Measurements from ENCODE around the gene PRRT1. TPM values are rescaled to one million over a fixed set of nuclear protein-coding genes. Genes with fewer than 3 reads are reported as not detected.
"Not testable (repeated sequence)": the region's sequence is repeated elsewhere in the genome, so short reads cannot be mapped to it uniquely, and the experiment has no call there.

PRRT1 gene
- polyA plus RNA-seq, 3 donors, result 2.0 to 2.5 (median 2.1) TPM

DNA sequence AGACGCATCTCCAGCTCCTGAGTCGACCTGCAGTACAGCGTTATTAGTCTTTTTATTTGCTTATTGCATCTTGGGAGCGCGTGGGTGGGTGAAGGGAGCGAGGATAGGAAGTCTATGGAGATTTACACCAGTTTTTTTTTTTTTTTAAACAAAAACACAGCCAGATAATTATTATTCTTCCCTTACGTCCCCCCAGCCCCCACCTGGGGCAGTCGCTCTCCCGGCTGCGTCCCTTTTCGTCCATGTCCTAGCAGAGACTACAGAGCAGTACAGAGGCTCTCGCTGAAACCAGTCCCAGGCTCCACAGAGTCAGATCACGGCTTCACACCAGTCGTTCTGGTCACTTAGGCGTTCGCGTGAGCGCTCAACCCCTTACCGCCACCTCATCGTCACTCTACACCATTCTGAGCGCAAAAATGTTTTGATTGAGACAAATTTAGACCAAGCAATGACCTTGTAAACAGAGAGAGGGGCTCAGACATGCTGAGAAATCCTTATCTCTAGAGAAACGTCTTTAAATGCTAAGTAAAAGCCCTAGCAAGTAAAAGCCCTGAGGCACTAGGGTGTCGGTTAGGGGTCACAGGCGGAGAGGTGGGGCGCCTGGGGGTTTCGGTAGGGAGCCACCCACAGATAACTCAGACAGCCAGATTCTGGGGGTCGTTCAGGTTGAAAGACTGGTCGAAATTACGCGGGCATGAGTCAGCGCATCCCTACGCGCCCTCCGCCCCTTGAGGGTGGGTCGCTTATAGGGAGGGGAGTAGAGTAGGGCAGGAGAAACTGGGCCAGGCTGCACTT lies 1.2 kb upstream of the PRRT1 start:
- DNase-seq (ENCODE audit: low read depth in 3 of 3, low spot score in 2 of 3), result no peak

DNA sequence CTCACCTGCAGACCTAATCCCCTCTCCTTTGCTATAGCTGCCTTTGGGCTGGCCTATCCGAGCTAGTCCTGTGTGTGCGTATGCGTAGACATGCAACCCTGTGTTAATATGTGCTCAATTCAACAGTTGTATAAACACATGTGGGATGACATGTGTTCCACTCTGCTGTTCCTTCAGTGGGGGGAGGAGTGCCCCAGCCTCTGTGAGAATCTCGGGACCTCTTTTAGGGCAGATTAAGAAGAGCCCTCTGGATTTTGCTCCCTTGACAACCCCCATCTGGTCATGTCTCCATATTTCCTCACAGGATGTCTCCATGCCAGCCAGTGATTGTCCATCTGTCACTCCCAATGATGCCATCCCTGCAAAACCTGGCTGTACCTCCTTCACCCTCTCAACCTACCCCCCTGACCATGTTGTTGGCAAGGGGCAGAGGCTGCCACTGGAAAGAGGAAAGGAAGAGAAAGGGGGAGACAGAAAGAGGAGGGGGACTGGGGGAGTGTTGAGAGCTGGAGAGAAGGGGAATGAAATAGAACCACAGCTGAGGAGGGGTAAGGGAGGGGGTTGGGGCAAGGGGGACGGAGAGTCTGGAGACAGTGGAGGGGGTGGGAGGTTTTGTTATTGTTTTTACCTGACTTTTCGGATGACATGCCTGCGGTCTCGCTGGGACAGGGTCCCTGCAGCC lies 417 bp downstream of the PRRT1 start:
- no peak for DNase-seq (ENCODE audit: low read depth in 3 of 3, low spot score in 2 of 3)

DNA sequence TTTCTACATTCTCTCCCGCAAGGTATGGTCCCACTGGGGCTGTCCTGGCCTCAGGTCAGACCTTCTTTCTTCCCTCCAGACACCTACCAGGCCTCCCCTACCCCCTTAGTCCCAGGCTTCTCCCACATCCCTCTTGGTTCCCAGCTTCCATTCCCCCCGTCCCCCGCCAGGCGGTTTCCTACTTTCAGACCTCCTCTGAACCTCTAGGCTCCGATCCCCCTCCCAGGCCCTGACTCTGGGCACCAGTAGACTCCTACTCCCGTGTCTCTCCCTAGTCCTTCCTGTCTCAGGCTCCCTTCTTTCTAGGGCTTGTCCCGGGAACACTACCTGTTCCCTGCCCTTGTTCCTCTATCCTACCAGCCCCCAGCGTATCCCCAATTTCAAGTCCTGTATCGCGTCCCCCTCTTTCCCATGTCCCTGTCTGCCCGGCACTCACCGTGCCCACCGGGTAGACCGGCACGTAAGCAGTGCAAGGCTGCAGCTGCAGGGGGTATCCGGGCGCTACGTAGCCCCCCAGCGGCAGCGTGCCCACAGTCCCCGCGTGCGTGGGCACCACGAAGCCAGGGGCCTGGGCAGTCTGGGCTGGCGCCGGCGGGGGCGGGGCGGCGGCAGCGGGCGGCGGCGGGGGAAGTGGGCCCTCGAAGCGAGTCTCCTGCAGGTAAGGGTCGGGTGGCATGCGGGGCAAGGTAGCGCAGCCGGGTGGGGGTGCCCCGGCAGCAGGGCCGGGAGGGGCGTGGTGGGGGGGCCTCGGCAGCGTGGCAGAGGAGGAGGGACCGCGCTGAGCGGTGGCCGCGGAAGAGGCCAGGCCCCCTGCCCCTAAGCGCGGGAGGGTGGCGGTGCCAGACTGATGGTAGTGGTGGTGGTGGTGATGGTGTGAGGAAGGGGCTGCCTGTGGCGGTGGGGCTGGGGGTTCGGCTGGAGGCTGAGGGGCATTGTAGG lies 1.5 kb downstream of the PRRT1 start:
- no peak for DNase-seq (ENCODE audit: low read depth in 3 of 3, low spot score in 2 of 3)

DNA sequence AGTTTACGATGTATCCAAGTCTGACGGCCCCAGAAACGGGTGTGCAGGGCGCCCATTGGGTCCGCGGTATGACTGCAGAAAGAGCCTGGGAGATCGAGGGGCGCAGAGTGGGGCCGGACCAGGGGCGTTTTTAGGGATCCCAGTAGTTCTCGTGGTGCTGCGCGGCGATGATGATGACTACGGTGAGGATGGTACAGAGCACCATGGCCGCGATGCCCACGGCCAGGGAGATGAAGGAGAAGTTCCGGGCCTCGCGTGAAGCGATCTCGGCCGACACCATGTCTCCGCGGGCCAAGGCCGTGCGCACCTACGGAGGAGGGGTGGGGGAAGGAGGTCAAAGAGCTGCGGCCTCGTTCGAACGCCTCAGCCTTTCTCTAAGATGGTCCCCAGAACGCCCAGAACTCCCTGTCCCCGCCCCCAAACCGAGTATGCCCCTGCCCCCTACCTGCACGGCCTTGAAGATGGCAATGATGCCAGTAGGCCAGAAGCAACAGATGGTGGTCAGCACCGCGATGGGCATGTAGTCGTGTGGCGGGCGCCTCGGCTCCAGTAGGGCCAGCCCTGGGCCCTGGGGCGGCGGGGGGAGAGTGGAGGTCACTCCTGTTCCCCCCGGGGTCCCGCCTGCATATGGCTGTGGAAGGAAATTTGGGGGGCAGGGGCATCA lies 2.5 kb downstream of the PRRT1 start:
- DNase-seq (ENCODE audit: low read depth in 3 of 3, low spot score in 2 of 3), result no peak

DNA sequence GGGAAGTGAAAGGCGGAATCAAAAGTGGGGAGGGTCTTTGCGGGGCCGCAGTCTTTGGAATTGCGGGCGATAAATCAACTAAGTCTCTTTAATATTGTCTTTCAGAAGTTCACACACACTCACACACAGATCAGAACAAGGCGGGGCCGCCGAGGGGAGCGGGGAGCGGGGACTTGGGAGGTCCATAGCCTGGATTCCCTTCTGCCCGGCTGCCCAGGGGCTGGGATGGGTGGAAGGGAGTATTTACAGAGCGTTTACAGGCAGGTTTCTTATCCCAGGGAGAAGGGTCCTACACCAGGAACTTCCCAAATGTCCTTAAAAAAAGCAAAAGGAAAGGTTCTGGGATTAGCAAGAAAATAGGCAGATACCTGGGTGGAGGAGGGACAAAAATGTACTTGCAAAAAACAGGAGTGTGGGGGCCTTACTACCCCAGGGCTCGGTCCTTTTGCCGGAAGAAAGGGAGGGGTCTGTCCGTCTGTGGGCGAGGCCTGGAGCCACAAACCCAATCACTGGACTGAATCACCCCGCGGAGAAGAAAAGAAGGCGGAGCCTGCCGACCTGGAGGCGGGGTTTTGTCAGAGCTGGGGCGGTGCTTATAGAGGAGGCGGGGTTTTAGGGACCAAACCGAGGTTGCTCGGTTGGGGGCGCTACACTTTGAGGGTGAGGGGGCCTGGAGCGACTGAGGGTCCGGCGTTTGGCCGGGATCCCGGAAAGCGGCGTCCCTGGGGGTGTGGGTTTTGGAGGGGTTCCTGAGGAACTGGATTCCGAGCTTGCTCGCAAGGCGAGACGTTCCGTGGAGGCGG lies 3.2 kb downstream of the PRRT1 start:
- peak in 1 of 3 donors; percentile 61 for DNase-seq (ENCODE audit: low read depth in 3 of 3, low spot score in 2 of 3)

DNA sequence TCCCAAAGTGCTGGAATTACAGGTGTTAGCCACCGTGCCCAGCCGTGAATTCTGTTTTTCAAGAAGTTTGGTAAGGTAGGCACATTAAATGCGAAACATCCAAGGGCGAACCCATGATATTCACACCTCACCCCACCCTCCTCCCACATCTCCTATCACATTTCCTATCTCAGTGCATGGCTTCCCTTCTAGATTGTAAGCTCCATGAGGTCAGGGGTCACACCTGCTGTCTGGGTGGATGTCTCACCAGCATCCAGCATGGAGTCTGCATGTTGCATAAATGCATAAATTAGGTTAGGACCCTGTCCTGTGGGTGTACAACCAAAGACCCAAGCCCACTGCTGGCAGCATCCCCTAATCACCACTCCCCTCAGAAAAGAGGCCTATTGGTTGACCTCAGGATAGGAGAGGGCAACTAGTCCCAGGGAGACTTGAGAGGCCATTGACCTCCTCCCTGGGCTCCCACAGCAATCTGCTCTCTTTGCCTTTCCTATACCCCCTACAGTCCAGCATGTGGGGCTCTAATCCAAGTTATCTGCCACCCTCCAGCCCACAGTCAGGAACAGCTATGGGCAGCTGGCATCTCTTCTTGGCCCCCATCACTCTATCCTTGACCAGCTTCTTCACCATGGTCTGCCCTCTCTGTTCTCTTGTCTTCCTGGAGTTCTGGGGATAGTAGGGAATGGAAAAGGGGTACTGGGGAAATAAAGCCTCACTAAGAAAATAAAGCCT lies 4.2 kb downstream of the PRRT1 start:
- DNase-seq (ENCODE audit: low read depth in 3 of 3, low spot score in 2 of 3), result no peak

DNA sequence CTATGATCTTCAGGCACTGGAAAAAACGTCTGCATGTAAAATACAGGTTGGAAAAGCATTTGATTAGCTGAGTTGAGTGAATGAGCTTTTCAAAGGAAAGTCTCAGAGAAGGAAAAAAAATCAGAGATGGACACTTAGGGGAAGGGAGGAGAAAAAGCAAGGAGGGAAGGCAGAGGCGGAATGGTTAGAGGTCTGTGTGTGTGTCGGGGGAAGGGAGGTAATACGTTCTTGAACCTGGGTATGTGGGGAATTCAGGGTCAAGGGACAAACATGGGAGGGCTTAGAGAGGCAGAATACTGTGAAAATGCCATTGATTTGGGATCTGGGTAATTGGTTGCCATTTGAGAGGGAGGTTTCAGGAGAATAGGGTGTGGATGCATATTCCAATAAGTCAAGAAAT lies 5.1 kb downstream of the PRRT1 start:
- DNase-seq (ENCODE audit: low read depth in 3 of 3, low spot score in 2 of 3), result no peak

DNA sequence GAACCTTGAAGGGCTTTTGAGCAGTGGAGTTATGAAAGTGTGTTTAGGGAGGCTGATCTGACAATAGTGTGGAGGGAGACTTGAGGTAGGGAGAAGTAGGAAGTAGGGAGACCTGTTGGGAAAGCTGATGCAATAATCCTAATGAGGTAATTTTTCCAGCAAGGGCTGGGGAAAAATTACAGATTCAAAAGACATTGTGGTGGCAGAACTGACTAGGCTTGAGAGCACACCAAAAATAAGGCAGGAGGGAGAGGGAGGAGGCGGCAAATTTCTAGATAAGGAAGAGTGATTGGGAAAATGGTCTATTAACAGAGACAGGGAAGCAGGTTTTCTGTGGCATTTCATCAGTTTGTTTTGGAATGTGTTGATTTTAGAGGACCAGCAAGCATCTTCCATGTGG lies 5.5 kb downstream of the PRRT1 start:
- DNase-seq (ENCODE audit: low read depth in 3 of 3, low spot score in 2 of 3), result no peak

DNA sequence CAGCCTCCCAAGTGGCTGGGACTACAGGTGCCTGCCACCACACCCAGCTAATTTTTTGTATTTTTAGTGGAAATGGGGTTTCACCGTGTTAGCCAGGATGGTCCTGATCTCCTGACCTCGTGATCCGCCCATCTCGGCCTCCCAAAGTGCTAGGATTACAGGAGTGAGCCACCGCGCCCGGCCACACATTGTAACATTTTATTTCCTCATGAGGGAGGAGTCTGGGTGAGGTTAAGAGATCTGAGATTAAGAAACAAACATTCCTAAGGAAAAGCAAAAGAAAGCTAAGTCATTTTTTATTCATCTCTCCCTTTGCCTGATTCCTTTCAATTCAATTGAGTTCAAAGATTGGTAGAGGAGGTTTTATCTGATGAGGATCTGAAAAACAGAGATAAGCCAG lies 7.5 kb downstream of the PRRT1 start:
- DNase-seq (ENCODE audit: low read depth in 3 of 3, low spot score in 2 of 3), result not testable (repeated sequence)

DNA sequence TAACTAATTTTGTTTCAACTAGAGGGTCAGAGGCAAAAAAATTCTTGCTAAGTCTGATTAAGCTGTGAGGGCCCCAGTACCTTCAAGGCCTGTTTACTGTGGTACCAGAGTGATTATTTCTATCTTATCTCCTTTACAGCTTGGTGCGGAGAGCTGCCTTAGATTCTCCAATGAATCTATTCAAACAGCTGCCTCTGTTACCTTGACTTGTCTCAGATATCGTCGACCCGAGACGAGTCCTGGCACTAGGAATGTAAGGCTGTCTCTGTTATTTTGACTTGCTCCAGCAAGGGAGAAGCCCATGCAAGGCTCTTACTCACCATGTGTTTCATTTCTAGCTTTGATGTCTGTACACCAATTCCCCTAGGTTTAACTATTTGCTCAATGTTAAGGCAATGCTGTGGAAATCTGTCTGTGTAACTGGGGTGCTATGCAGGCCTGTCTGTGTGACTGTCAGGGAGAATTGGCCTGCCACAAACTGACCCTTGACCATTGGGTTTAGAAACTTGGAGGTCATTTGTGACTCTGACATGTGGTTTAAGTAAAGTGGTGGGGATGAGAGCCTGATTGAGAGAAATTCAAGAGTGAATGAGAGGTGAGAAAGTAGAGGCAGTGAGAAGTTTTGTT lies 11.2 kb downstream of the PRRT1 start:
- no peak for DNase-seq (ENCODE audit: low read depth in 3 of 3, low spot score in 2 of 3)

DNA sequence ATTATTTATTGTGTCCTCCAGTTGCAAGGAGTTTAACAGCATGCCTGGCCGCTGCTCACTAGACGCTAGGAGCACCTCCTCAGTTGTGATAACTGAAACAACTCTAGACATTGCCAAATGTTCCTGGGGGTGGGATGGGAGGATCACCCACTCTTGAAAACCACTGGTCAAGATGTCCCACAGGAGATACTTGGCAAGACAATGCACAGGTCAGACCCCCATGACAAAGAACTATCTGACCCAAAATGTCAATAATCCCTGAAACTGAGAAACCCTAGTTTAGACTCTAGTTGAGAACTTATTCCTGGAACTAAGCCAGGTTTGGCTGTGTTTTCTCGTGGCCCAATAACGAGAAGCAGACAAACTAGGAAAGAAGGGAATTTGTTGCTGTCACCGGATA lies 12.1 kb downstream of the PRRT1 start:
- DNase-seq (ENCODE audit: low read depth in 3 of 3, low spot score in 2 of 3), result no peak

DNA sequence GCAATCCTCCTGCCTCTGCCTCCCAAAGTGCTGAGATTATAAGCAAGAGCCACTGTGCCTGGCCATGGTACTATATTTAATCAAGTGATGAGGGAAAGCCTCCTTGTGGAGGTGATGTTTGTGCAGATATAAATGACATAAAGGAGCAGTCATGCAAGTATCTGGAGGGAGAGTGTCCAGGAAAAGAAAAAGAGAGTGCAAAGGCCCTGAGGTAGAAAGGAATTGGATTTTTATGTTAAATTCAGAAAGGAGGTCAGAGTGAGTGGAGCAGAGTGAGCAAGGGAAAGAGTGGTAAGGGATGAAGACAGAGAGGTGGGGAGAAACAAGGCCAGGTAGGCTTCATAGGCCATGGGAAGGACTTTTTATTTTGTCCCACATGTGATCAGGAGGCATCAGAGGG lies 14.3 kb downstream of the PRRT1 start:
- no peak for DNase-seq (ENCODE audit: low read depth in 3 of 3, low spot score in 2 of 3)

DNA sequence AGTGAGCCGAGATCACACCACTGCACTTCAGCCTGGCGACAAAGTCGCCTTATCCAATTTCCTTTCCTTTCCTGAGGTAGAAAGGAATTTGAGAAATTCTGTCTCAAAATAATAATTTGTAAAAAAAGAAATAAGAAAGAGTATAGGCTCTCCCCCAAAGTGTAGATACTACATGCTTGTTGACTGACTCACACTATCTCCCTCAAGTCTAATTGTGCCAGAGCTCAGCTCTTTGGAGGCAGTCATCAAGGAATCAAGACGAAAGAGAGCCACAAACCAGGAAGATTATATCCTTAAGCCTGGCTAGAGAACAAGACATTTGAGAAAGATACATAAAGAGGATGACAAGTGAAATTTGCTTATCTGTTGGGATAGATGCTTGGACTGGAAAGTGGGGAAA lies 18.0 kb downstream of the PRRT1 start:
- no peak for DNase-seq (ENCODE audit: low read depth in 3 of 3, low spot score in 2 of 3)

DNA sequence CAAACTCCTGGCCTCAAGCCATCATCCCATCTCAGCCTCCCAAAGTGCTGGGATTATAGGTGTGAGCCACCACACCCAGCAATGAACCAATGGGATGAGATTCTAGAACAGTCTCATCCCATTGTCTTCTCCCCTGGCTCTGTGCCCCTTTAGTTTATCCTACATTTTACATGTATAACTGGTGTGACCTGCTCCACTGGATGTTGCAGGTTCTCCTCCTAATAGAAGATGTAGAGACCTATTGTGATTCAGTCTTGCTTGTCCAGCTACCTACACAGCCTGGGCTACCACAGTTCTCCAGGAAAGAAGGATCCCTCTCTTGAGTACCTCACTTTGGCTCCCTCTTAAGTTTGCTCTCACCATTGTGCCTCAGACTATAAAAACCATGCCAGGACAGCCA lies 19.6 kb downstream of the PRRT1 start:
- no peak for DNase-seq (ENCODE audit: low read depth in 3 of 3, low spot score in 2 of 3)

DNA sequence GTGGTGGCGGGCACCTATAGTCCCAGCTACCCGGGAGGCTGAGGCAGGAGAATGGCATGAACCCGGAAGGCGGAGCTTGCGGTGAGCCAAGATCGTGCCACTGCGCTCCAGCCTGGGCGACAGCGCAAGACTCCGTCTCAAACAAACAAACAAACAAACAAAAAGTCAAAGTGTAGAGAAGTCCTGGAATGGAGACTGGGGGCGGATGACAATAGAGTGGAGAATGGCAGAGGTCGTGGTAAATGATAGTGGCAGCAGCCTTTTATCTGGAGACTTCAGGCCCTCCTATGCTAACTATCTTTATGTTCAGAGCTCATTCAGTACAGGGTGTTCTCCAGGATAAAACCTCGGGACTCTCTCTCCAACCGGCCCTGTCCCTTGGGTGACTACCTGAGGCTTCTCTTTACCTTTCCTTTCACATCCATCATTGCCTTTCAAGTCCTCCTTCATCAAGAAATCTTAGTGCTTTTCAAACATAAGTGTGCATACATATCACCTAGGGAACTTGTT lies 20.2 kb downstream of the PRRT1 start:
- no peak for DNase-seq (ENCODE audit: low read depth in 3 of 3, low spot score in 2 of 3)

DNA sequence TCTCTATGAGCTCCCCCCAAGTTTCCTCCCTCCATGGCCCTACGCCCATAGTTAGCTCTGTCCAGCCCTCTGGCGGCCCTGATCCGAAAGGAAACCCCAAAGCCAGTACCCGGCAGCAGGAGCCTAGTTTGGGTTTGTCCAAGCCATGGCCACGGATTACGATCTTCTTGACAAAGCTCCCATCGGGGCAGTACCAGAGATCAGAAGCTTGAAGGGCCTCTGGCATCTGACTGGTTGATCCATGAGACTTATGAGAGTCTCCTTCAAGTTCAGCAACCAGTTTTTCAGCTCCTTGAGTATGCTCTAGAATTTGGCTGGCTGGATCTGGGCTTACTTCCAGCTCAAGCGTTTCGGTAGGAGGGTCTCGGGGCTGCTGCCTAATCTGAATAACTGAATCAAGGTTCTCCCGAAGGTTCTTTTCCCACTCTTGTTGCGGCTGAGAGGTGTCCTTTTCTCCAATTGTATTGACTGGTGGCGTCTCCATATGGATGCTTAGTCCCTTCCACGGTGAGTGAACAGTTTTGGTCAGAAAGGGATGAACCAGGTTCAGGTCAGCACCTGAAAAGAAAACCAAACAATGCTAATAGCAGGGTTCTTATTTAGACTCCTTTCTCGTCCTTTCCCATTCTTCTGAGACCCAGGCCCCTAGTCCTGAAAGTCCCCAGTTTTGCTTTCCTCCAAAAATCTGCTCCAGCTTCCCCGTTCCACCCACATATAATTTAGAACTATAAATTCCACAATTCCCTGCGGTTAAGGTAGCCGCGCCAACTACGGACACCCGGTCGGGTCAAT lies 22.2 kb downstream of the PRRT1 start:
- no peak for DNase-seq (ENCODE audit: low read depth in 3 of 3, low spot score in 2 of 3)

DNA sequence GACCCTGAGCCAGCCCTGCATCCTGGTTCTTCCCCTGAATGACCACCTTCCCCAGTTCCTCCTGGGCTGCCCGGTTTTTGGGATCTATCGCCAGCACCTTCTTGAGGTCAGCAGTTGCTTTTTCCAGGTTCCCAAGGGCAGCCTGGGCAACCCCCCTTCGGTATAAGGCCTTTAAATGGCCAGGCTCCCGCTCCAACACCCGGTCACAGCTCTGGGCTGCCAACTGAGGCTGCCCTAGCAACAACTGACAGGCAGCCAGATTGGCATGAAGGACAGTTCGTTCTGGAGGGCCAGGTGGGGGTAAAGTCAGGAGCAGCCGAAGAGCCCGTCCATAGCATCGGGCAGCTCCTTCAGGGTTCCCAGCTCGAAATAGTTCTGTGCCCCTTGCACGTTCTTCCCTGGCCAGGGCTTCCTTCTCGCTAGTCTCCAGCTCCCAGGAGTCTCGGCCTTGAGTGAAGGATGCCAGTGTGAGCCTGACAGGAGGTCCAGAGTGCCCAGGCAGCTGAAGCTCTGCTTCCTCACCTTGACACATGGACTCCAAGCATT lies 22.9 kb downstream of the PRRT1 start:
- DNase-seq (ENCODE audit: low read depth in 3 of 3, low spot score in 2 of 3), result no peak
